Activated CD8-positive, alpha-beta T cell treated with anti-CD3 and anti-CD28 coated beads for 36 hours (primary cell): Measurements from ENCODE around the gene GRM8. TPM values are rescaled to one million over a fixed set of nuclear protein-coding genes. Genes with fewer than 3 reads are reported as not detected.

Experiments used
- ATAC-seq: fragments of 200-7000 bp; cut with Tn5 transposase; one replicate; pipeline ENCODE4 v1.10.0; 2021; ENCODE audit warnings: mild to moderate bottlenecking, moderate library complexity
- CTCF ChIA-PET: fragments of 350-600 bp; sonication (Branson Sonifier 250); formaldehyde crosslinking; loops from one replicate; lab custom pipeline; 2021; ENCODE audit warnings: antibody characterized with exemption; lab: Charles Lee
- POLR2A ChIA-PET: fragments of 350-600 bp; sonication (Branson Sonifier 250); formaldehyde crosslinking; loops from one replicate; lab custom pipeline; 2021; ENCODE audit warnings: antibody characterized with exemption; lab: Charles Lee
- DNase-seq: peaks from one replicate; pipeline ENCODE4 v3.0.0-alpha.2; 2020
- H3K27ac Mint-ChIP-seq: one replicate; pipeline ENCODE4 v1.8.0; 2021; ENCODE audit warnings: mild to moderate bottlenecking, mixed read lengths
- H3K27me3 Mint-ChIP-seq: one replicate; pipeline ENCODE4 v1.8.0; 2021; ENCODE audit warnings: mixed read lengths
- H3K36me3 Mint-ChIP-seq: one replicate; pipeline ENCODE4 v1.8.0; 2021; ENCODE audit warnings: low read depth, mixed read lengths
- H3K4me1 Mint-ChIP-seq: one replicate; pipeline ENCODE4 v1.8.0; 2021; ENCODE audit warnings: low read depth, mixed read lengths
- H3K4me3 Mint-ChIP-seq: one replicate; pipeline ENCODE4 v1.8.0; 2021; ENCODE audit warnings: mild to moderate bottlenecking, moderate library complexity, mixed read lengths
- H3K9me3 Mint-ChIP-seq: one replicate; pipeline ENCODE4 v1.8.0; 2021; ENCODE audit warnings: mixed read lengths
- intact Hi-C: fragments of 100-400 bp; cut with micrococcal nuclease; formaldehyde crosslinking; loops from one replicate; pipeline ENCODE4 v1.10.0; 2022
- total RNA-seq, 2 experiments: library from RNA; stranded (reverse); gene quantifications; one replicate each; pipeline ENCODE4 v1.2.3, GENCODE V29; 2021
- TF ChIP-seq, protein P1 (sequence below): fragments of 200-600 bp; IDR thresholded peaks from one replicate; pipeline ENCODE4 v1.8.0; 2022; ENCODE audit warnings: antibody characterized with exemption, mild to moderate bottlenecking

The GRM8 gene
- total RNA-seq, 2 experiments from 2014 or later, result not detected

DNA sequence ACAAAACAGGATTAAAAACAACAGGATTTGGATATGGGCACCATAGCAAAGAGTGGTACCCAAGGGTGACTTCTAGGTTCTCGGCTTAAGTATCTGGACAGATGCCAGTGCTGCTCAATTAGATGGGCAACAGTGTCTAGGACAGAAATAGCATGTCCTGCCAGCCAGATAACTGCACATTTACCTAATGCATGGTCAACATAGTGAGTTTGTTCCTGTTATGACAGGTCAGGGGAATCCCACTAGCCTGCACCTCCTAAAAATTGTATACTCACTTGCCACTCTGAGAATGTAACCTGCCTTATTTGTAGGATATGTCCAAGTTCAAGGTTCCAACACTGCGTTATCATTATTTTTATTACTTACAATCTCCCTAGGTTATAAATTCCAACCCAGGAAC, 471.7 kb downstream of the GRM8 start:
- Mint-ChIP-seq H3K4me3 (no peak overlapping the region), H3K9me3 (no peaks in the 10 kb centered on the region), H3K4me1 (no peaks in the 10 kb centered on the region), H3K27ac (no peak overlapping the region), H3K27me3 (peaks cover 1% of the 10 kb centered on the region), H3K36me3 (no peaks in the 10 kb centered on the region)
- ATAC-seq, result no peak
- intact Hi-C loops, result no loop called here
- CTCF ChIA-PET, result no interaction called here
- TF ChIP-seq, protein P1, sequence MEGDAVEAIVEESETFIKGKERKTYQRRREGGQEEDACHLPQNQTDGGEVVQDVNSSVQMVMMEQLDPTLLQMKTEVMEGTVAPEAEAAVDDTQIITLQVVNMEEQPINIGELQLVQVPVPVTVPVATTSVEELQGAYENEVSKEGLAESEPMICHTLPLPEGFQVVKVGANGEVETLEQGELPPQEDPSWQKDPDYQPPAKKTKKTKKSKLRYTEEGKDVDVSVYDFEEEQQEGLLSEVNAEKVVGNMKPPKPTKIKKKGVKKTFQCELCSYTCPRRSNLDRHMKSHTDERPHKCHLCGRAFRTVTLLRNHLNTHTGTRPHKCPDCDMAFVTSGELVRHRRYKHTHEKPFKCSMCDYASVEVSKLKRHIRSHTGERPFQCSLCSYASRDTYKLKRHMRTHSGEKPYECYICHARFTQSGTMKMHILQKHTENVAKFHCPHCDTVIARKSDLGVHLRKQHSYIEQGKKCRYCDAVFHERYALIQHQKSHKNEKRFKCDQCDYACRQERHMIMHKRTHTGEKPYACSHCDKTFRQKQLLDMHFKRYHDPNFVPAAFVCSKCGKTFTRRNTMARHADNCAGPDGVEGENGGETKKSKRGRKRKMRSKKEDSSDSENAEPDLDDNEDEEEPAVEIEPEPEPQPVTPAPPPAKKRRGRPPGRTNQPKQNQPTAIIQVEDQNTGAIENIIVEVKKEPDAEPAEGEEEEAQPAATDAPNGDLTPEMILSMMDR, result no peak
- POLR2A ChIA-PET, result no interaction called here
- no peak for DNase-seq

DNA sequence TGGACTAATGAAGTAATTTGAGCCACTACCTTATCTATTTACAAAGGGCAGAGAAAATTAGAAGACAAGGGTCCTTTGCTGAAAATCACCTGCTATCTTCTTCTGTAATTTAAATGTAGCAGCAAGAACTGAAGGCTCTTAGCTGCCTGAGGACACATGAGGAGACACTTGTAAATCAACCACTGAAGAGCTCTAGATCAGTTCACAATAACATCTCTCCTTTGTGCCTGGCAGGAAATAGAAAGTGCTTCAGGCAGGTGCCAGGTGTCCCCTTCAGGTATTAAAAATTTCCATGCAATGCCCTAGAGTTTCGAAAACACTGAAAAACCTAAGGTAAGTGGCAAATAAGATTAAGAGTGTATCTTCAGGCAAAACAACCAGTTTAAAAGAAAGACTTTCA, 474.6 kb downstream of the GRM8 start:
- no peaks in the 10 kb centered on the region for H3K36me3 Mint-ChIP-seq
- CTCF ChIA-PET, result no interaction called here
- no peaks in the 10 kb centered on the region for H3K4me1 Mint-ChIP-seq

DNA sequence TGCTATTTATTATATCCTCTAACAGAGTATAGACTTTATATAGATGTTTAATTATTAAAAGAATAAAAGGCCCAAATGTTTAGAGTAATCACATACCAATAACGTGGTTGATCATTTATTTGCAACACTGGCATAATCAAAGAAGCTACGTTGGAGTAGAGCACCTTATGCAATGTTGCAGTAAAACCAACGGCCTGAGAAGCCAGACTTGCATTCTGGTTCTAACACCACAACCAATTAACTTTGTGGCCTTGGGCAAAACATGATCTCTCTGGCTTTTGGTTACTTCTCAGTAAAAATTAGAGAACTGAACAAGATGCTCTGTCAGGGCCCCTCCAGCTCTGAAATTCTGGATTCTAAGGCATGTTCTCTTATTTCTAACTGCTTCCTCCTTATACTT, 476.2 kb downstream of the GRM8 start:
- Mint-ChIP-seq H3K4me1 (no peaks in the 10 kb centered on the region), H3K27ac (no peak overlapping the region), H3K9me3 (no peaks in the 10 kb centered on the region), H3K4me3 (no peak overlapping the region), H3K36me3 (no peaks in the 10 kb centered on the region), H3K27me3 (no peaks in the 10 kb centered on the region)
- intact Hi-C loops, result no loop called here
- DNase-seq (no peak), ATAC-seq (no peak)
- ChIA-PET CTCF (no interaction called here), POLR2A (no interaction called here)
- TF ChIP-seq, protein P1, result no peak

More for the DNA sequence above, 474.6 kb downstream of the GRM8 start:
- no peak overlapping the region for H3K4me3 Mint-ChIP-seq
- no peak overlapping the region for H3K27ac Mint-ChIP-seq
- H3K9me3 Mint-ChIP-seq, result no peaks in the 10 kb centered on the region
- DNase-seq (no peak), ATAC-seq (no peak)
- intact Hi-C loops, result no loop called here
- POLR2A ChIA-PET, result no interaction called here
- H3K27me3 Mint-ChIP-seq, result no peaks in the 10 kb centered on the region
- TF ChIP-seq, protein P1, result no peak

DNA sequence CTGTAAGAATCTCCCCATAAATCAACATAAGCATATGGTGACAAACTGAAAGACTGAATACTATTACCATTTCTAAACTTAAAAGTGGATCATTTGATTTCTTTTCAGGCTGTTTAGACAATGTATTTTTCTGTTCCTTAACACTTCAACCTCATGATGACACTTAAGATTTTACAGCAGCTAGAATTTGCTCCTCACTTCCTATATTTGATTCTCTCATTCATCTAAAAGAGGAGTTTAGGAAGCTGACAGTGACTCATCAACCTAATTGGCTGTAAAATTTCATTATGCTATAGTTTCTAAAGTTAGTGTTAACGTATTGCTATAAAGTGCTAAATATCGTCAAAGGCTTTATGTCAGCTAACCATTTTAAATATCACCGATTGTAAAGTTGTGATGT, 478.7 kb downstream of the GRM8 start:
- intact Hi-C loops, result no loop called here
- DNase-seq, result no peak
- ATAC-seq, result no peak
- TF ChIP-seq, protein P1, result no peak
- H3K4me3 Mint-ChIP-seq, result no peak overlapping the region
- no peak overlapping the region for H3K27ac Mint-ChIP-seq
- CTCF ChIA-PET, result no interaction called here
- H3K9me3 Mint-ChIP-seq, result no peaks in the 10 kb centered on the region
- H3K36me3 Mint-ChIP-seq, result no peaks in the 10 kb centered on the region
- H3K4me1 Mint-ChIP-seq, result no peaks in the 10 kb centered on the region
- H3K27me3 Mint-ChIP-seq, result peaks cover 2% of the 10 kb centered on the region
- POLR2A ChIA-PET, result no interaction called here

DNA sequence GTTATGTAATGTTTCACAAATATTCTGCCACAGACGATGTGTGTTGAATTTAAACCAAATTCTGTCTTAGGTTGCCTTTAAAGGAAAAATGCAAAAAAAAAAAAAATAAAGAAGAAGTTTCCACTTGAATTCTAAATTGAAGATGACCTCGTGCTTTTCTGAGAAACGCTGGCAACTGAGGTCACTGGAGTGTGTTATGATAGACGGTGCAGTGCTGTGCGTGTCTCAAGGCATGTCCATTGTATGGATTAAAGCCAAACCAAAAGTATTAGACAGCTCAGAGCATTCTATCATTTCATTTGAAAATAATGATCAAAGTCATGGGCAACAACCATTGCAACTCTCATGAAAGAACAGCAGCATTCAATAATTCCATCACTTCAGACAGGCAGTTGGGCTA, 483.9 kb downstream of the GRM8 start:
- Mint-ChIP-seq H3K27ac (no peak overlapping the region), H3K36me3 (no peaks in the 10 kb centered on the region), H3K4me3 (no peak overlapping the region), H3K9me3 (no peaks in the 10 kb centered on the region), H3K4me1 (no peaks in the 10 kb centered on the region), H3K27me3 (peaks cover 2% of the 10 kb centered on the region)
- DNase-seq, result no peak
- intact Hi-C loops, result no loop called here
- ATAC-seq, result no peak
- TF ChIP-seq, protein P1, result no peak
- ChIA-PET POLR2A (no interaction called here), CTCF (no interaction called here)
